Fibroblast of villous mesenchyme (primary cell): Measurements from ENCODE around the gene ZNF350. TPM values are rescaled to one million over a fixed set of nuclear protein-coding genes. Genes with fewer than 3 reads are reported as not detected.
"Not testable (repeated sequence)": the region's sequence is repeated elsewhere in the genome, so short reads cannot be mapped to it uniquely, and the experiment has no call there.

Experiments
- DNase-seq: peaks from one replicate; pipeline ENCODE4 v3.0.0-alpha.2; 2010; ENCODE audit warnings: low read depth
- H3K4me3 ChIP-seq: 2 replicates; pipeline ENCODE4 v1.5.1; 2011; ENCODE audit warnings: low read depth, mild to moderate bottlenecking, low read length
- CTCF ChIP-seq: IDR thresholded peaks from 2 replicates; pipeline ENCODE4 v1.5.1; 2012; ENCODE audit warnings: low read depth, mild to moderate bottlenecking, low read length; ENCODE audit not compliant: insufficient read depth
- total RNA-seq: library from RNA; depleted of rRNA; stranded (reverse); fragments of >200 nt; gene quantifications from 2 replicates; pipeline ENCODE4 v1.2.3, GENCODE V29; 2012

ZNF350 gene
- total RNA-seq, 1 donor = 7.8 TPM

DNA sequence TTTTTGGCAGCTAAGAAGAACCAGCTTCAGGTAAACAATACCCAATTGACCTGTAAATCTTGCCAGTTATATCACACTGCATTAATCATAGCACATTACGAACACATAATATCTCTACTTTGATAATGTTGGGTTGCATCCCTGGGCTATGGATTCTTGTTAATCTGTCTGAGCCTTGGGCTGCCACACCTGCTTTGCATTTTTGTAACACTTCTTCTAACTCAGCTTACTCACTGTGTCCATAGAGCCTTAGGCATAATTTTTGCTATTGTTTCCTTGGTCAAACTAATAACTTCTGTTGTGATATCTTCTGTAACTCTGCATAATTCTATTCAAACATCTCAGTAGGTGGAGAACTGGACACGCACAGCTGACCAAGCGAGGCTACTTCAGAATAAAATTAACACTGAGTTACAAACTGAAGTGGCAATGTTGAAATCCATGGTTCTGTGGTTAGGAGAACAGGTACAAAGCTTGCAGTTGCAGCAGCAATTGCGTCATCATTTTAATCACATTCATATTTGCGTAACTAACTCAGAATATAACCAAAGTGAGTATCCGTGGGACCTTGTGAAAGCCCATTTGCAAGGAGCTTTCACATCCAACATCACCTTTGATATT lies 6.4 kb downstream of the ZNF350 start:
- no peak overlapping the region for H3K4me3 ChIP-seq
- peak; percentile 34 for DNase-seq
- TF ChIP-seq CTCF = no peak

DNA sequence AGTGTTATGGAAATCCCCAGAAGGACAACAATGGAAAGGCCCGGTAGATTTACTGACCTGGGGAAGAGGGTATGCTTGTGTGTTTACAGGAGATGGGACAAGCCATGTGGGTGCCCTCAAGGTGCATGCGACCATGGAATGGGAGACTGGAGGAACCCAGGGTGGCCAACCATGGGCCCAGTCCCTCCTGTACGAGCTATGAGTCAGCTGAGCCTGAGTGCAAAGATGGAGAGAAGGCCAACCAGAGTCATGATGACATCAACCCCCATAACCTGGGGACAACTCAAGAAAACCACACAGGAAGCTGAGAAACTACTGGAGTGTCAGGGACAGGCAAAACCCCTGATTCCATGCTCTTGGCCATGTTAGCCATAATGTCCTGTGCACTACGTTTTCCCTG lies 7.8 kb downstream of the ZNF350 start:
- no peak for TF ChIP-seq CTCF
- H3K4me3 ChIP-seq = no peak overlapping the region
- no peak for DNase-seq

DNA sequence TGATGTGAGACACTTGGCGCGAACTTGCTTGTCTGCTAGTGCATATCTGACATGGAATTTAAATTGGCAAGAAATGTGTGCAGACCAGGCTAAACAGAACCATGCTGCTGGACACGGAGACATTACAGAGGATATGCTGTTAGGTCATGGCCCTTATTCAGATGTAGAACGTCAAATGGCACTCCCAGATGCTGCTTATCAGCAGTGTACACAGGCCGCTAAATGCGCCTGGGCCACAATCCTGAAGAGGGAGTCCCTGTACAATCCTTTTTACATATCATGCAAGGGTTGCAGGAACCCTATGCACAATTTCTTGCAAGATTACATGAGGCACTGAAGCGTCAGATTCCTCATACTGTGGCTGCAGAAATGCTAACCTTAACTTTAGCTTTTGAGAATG lies 9.3 kb downstream of the ZNF350 start:
- no peak overlapping the region for H3K4me3 ChIP-seq
- TF ChIP-seq CTCF = no peak
- no peak for DNase-seq

GRCh38 chr19:51976852-51977251 lies 9.8 kb downstream of the ZNF350 start:
- no peak for TF ChIP-seq CTCF
- H3K4me3 ChIP-seq = no peak overlapping the region
- DNase-seq = no peak

DNA sequence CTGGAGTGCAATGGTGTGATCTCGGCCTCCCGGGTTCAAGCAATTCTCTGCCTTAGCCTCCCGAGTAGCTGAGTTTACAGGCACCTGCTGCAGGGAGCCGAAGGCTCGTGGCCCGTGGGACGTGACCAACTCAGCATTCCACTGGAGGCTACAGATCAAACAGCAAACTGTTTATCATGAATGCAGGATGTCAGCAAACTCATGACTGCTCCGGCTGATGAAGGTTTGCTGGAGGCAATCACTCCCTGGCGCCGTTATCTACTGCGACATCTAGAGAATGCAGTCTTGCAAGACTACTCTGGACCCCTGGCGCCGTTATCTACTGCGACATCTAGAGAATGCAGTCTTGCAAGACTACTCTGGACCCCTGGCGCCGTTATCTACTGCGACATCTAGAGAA lies 10.9 kb downstream of the ZNF350 start:
- not testable (repeated sequence) for H3K4me3 ChIP-seq, DNase-seq

DNA sequence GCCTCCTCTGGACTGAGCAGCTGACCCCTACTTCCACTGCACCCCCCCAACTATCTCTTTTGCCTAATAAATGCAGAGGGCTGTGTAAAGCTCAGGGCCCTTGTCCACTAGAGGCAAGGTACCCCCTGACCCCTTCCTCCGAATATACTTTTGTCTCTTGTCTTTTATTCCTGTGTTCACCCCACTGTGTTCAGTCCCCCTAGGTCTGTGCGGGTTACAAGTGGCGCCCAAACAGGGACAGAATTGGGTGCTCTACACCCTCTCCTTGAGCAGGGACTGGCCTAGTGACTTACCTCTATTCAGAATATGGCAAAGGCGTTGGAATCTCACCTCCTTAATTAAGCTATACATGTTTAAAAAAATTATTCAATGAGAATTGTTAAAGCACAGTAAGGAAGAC lies 15.0 kb downstream of the ZNF350 start:
- DNase-seq = peak; percentile 42
- TF ChIP-seq CTCF = no peak
- no peak overlapping the region for H3K4me3 ChIP-seq

DNA sequence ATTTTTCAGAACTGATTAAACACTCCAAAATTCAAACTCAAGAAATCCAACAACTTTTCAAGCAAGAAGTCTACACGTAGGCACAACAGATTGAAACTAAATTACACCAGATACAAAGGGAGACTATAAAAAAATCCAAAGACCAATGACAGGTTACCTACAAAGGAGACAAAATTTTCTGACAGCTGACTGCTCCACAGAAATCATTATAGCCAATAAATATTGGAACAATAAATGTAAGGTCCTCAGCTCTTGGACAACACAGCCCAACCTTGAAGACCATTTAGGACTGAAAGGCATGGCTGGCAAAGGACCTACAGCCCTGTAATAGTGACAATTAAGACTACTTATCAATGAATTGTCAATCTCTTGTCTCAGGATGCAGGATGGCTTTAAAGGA lies 15.9 kb downstream of the ZNF350 start:
- no peak for DNase-seq
- TF ChIP-seq CTCF = no peak
- H3K4me3 ChIP-seq = no peak overlapping the region
